Stomach smooth muscle (tissue), 2 donors: Measurements from ENCODE around the gene ANKRD42.

Source experiments
- H3K27ac ChIP-seq: one replicate; pipeline ENCODE4 v1.7.0; 2013; ENCODE audit warnings: mild to moderate bottlenecking, low read length, inconsistent platforms
- H3K27me3 ChIP-seq, 2 donors: one replicate each; pipeline ENCODE4 v1.7.0; 2013; ENCODE audit warnings: low read length in 2 of 2; ENCODE audit not compliant: insufficient read depth in 2 of 2, control insufficient read depth in 1 of 2
- H3K36me3 ChIP-seq, 2 donors: one replicate each; pipeline ENCODE4 v1.7.0; 2013; ENCODE audit warnings: low read length in 2 of 2; ENCODE audit not compliant: control insufficient read depth in 2 of 2, insufficient read depth in 2 of 2
- H3K4me1 ChIP-seq: one replicate; pipeline ENCODE4 v1.7.0; 2013; ENCODE audit warnings: low read length; ENCODE audit not compliant: control insufficient read depth, insufficient read depth
- H3K4me3 ChIP-seq, 2 donors: one replicate each; pipeline ENCODE4 v1.7.0; 2013; ENCODE audit warnings: low read length in 2 of 2
- H3K9ac ChIP-seq, 2 donors: one replicate each; pipeline ENCODE4 v1.7.0; 2013; ENCODE audit warnings: low read length in 2 of 2, mild to moderate bottlenecking in 1 of 2
- H3K9me3 ChIP-seq, 2 donors: one replicate each; pipeline ENCODE4 v1.7.0; 2013; ENCODE audit warnings: low read length in 2 of 2; ENCODE audit not compliant: control insufficient read depth in 2 of 2
- donor health status: healthy.
- donor health status: Pancreatic carcinoma.

Gene ANKRD42

GRCh38 chr11:83241291-83241946, 47.9 kb downstream of the ANKRD42 start:
- H3K4me3 ChIP-seq = no peak overlapping the region
- no peak overlapping the region for H3K27ac ChIP-seq
- no peaks in the 10 kb centered on the region for H3K27me3 ChIP-seq
- no peak overlapping the region for H3K9ac ChIP-seq
- H3K9me3 ChIP-seq = no peaks in the 10 kb centered on the region
- no peaks in the 10 kb centered on the region for H3K4me1 ChIP-seq
- H3K36me3 ChIP-seq = no peaks in the 10 kb centered on the region

GRCh38 chr11:83249445-83249844, 55.9 kb downstream of the ANKRD42 start:
- no peak overlapping the region for H3K9ac ChIP-seq
- no peaks in the 10 kb centered on the region for H3K4me1 ChIP-seq
- no peak overlapping the region for H3K4me3 ChIP-seq
- H3K27ac ChIP-seq = no peak overlapping the region
- no peaks in the 10 kb centered on the region for H3K9me3 ChIP-seq
- no peaks in the 10 kb centered on the region for H3K27me3 ChIP-seq
- H3K36me3 ChIP-seq = peaks cover 0 to 2% of the 10 kb centered on the region in 2 donors

GRCh38 chr11:83249972-83250593, 56.6 kb downstream of the ANKRD42 start:
- no peak overlapping the region for H3K9ac ChIP-seq
- H3K4me1 ChIP-seq = no peaks in the 10 kb centered on the region
- H3K36me3 ChIP-seq = peaks cover 0 to 4% of the 10 kb centered on the region in 2 donors
- no peak overlapping the region for H3K27ac ChIP-seq
- no peaks in the 10 kb centered on the region for H3K27me3 ChIP-seq
- H3K9me3 ChIP-seq = no peaks in the 10 kb centered on the region
- no peak overlapping the region for H3K4me3 ChIP-seq

GRCh38 chr11:83252266-83252665, 58.8 kb downstream of the ANKRD42 start:
- H3K4me3 ChIP-seq = no peak overlapping the region
- peaks cover 0 to 7% of the 10 kb centered on the region in 2 donors for H3K36me3 ChIP-seq
- no peak overlapping the region for H3K9ac ChIP-seq
- no peaks in the 10 kb centered on the region for H3K4me1 ChIP-seq
- H3K27ac ChIP-seq = no peak overlapping the region
- no peaks in the 10 kb centered on the region for H3K27me3 ChIP-seq
- H3K9me3 ChIP-seq = no peaks in the 10 kb centered on the region

GRCh38 chr11:83252941-83253340, 59.4 kb downstream of the ANKRD42 start:
- H3K4me1 ChIP-seq = no peaks in the 10 kb centered on the region
- H3K27ac ChIP-seq = no peak overlapping the region
- no peaks in the 10 kb centered on the region for H3K27me3 ChIP-seq
- no peaks in the 10 kb centered on the region for H3K9me3 ChIP-seq
- H3K9ac ChIP-seq = no peak overlapping the region
- H3K36me3 ChIP-seq = peaks cover 5 to 12% of the 10 kb centered on the region in 2 donors
- no peak overlapping the region for H3K4me3 ChIP-seq

GRCh38 chr11:83255366-83255765, 61.9 kb downstream of the ANKRD42 start:
- H3K4me3 ChIP-seq = no peak overlapping the region
- no peaks in the 10 kb centered on the region for H3K9me3 ChIP-seq
- no peaks in the 10 kb centered on the region for H3K4me1 ChIP-seq
- no peak overlapping the region for H3K27ac ChIP-seq
- no peaks in the 10 kb centered on the region for H3K27me3 ChIP-seq
- peaks cover 11 to 15% of the 10 kb centered on the region in 2 donors for H3K36me3 ChIP-seq
- H3K9ac ChIP-seq = no peak overlapping the region

- no peaks in the 10 kb centered on the region for H3K27me3 ChIP-seq
- peaks cover 14 to 15% of the 10 kb centered on the region in 2 donors for H3K36me3 ChIP-seq
- H3K9me3 ChIP-seq = no peaks in the 10 kb centered on the region
- no peaks in the 10 kb centered on the region for H3K4me1 ChIP-seq
- no peak overlapping the region for H3K27ac ChIP-seq
- no peak overlapping the region for H3K4me3 ChIP-seq
- H3K9ac ChIP-seq = no peak overlapping the region
Observed at GRCh38 chr11:83256602-83257340, 63.3 kb downstream of the ANKRD42 start.

- H3K4me3 ChIP-seq = no peak overlapping the region
Observed at GRCh38 chr11:83257761-83258168, 64.3 kb downstream of the ANKRD42 start.

GRCh38 chr11:83259559-83259958, 66.0 kb downstream of the ANKRD42 start:
- Histone ChIP-seq H3K4me1 (no peaks in the 10 kb centered on the region), H3K27ac (no peak overlapping the region), H3K4me3 (no peak overlapping the region), H3K36me3 (peaks cover 18 to 25% of the 10 kb centered on the region in 2 donors), H3K9ac (no peak overlapping the region), H3K9me3 (no peaks in the 10 kb centered on the region), H3K27me3 (no peaks in the 10 kb centered on the region)

More at GRCh38 chr11:83257761-83258168, 64.3 kb downstream of the ANKRD42 start:
- Histone ChIP-seq H3K4me1 (no peaks in the 10 kb centered on the region), H3K36me3 (peaks cover 14 to 19% of the 10 kb centered on the region in 2 donors), H3K27me3 (no peaks in the 10 kb centered on the region), H3K27ac (no peak overlapping the region), H3K9me3 (no peaks in the 10 kb centered on the region), H3K9ac (no peak overlapping the region)

GRCh38 chr11:83265331-83265730, 71.8 kb downstream of the ANKRD42 start:
- Histone ChIP-seq H3K9ac (no peak overlapping the region), H3K27me3 (no peaks in the 10 kb centered on the region), H3K9me3 (no peaks in the 10 kb centered on the region), H3K27ac (no peak overlapping the region), H3K36me3 (peaks cover 10 to 15% of the 10 kb centered on the region in 2 donors), H3K4me3 (no peak overlapping the region), H3K4me1 (no peaks in the 10 kb centered on the region)
